ENCODE measurements around the gene PTPRU. TPM values are rescaled to one million over a fixed set of nuclear protein-coding genes. Genes with fewer than 3 reads are reported as not detected.

Gene PTPRU
- total and polyA plus RNA-seq, 2 of the 8 experiments (the other 6 are each of a cell fraction or from before 2014, with no cell fraction given): 33.8 to 41.8 TPM

DNA sequence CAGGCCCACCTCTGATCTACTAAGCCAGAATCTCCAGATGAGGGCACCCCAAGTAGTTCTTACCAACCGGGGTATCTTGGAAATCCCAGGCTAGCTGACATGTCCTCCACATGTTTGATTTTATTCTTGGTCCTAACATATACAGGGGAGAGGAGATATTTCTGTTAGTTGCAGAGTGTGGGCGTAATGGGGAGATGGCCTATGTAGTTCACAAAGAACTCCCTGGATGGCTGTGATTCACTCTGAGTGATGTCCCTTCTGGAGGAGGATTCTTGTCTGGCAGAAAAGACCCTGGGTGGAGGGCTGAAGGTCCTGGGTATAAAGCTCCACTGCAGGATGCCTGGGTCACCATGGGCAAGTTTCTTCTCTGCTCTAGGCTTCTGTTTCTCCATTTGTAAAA lies 18.7 kb upstream of the PTPRU start:
- Histone ChIP-seq H2BK120ac (replicated peaks; ENCODE audit: low read depth, low read length) (no peak overlapping the region), H3K27ac (ENCODE audit: low read depth, low read length) (no peak overlapping the region), H3K4me1 (replicated peaks in 1 of 4; ENCODE audit: control insufficient read depth in 3 of 4, insufficient read depth in 4 of 4, low read length in 3 of 4) (peaks cover 0 to 4% (median 1%) of the 10 kb centered on the region in 4 experiments; a peak in 2 of 7 replicates), H3K79me2 (ENCODE audit: control insufficient read depth in 1 of 2, insufficient read depth in 2 of 2, low read length in 2 of 2) (no peaks in the 10 kb centered on the region), H2AK5ac (ENCODE audit: low read depth, low read length) (no peak overlapping the region), H3K23ac (ENCODE audit: insufficient read length) (no peak overlapping the region), H4K5ac (ENCODE audit: insufficient read length, low read depth, low read length) (no peak overlapping the region), H3K36me3 (ENCODE audit: control insufficient read depth in 2 of 4, insufficient read depth in 4 of 4, low read length in 3 of 4) (peaks cover 8 to 27% (median 21%) of the 10 kb centered on the region in 4 experiments; a peak in 7 of 8 replicates), H2BK20ac (ENCODE audit: low read length) (no peak overlapping the region), H3K4ac (replicated peaks; ENCODE audit: insufficient read length, low read depth, low read length) (no peak overlapping the region), H3K56ac (replicated peaks; ENCODE audit: insufficient read length, low read depth, low read length) (no peak overlapping the region), H2BK15ac (ENCODE audit: low read length) (no peak overlapping the region), H4K8ac (ENCODE audit: extremely low read depth, insufficient read depth, low read length) (no peak overlapping the region), H3K23me2 (ENCODE audit: low read depth, low read length) (no peaks in the 10 kb centered on the region), H3K4me3 (ENCODE audit: extremely low read depth in 1 of 4, insufficient read depth in 2 of 4, low read depth in 3 of 4, low read length in 4 of 4) (no peak overlapping the region), H3K9me3 (ENCODE audit: insufficient read depth in 2 of 2, low read depth in 1 of 2, low read length in 1 of 2) (no peaks in the 10 kb centered on the region), H3K18ac (ENCODE audit: extremely low read depth, low read length) (no peak overlapping the region), H2AFZ (ENCODE audit: low read length) (no peak overlapping the region), H3K14ac (ENCODE audit: insufficient read length) (no peak overlapping the region), H2BK5ac (ENCODE audit: low read depth, low read length) (no peak overlapping the region), H3K79me1 (ENCODE audit: low read depth, low read length) (0 out of 2 replicates have a peak, but pooled peaks cover 2% of the 10 kb centered on the region), H3K9ac (replicated peaks in 1 of 4; ENCODE audit: extremely low read depth in 1 of 4, low read depth in 3 of 4, low read length in 3 of 4) (no peak overlapping the region), H3K27me3 (replicated peaks in 1 of 4; ENCODE audit: control insufficient read depth in 3 of 4, extremely low read depth in 1 of 4, insufficient read depth in 3 of 4, low read length in 3 of 4) (no peaks in the 10 kb centered on the region), H4K91ac (replicated peaks; ENCODE audit: insufficient read length, low read length) (no peak overlapping the region), H2BK12ac (ENCODE audit: low read depth, low read length) (0 out of 2 replicates have a peak overlapping the region, but pooled peaks have one; percentile 21), H3K4me2 (ENCODE audit: insufficient read depth in 1 of 2, low read depth in 2 of 2, low read length in 2 of 2) (no peak overlapping the region), H4K20me1 (replicated peaks in 1 of 2; ENCODE audit: control insufficient read depth in 1 of 2, insufficient read depth in 2 of 2, low read length in 2 of 2) (peaks cover 1 to 2% of the 10 kb centered on the region in 2 experiments)
- WGBS, 2 experiments (ENCODE audit: extremely low coverage in 1 of 2, insufficient coverage in 1 of 2, insufficient read length in 1 of 2, insufficient replicate concordance in 2 of 2, low coverage in 1 of 2, low lambda C conversion rate in 2 of 2, missing lambda C conversion rate in 1 of 2): 100% methylated on average over 2 of the region's 2 CpGs; no CpG with 5 or more reads in 1 of the 2 experiments
- FAIRE-seq (no peak), DNase-seq (ENCODE audit: low read depth in 1 of 2, low spot score in 2 of 2) (no peak)
- TF ChIP-seq GTF2F1 (IDR thresholded peaks at IDR 0.05; ENCODE audit: borderline replicate concordance, low read depth, low read length): no peak
- TF ChIP-seq HDAC6 (IDR thresholded peaks at IDR 0.05; ENCODE audit: low read depth, low read length): no peak
- TF ChIP-seq TEAD4 (IDR thresholded peaks at IDR 0.05; ENCODE audit: low read depth, low read length): no peak
- TF ChIP-seq SP4 (IDR thresholded peaks at IDR 0.05; ENCODE audit: low read length): no peak
- no peak for TF ChIP-seq SIX5 (IDR thresholded peaks at IDR 0.05; ENCODE audit: low read depth, low read length)
- TF ChIP-seq POLR2AphosphoS5 (IDR thresholded peaks at IDR 0.05; ENCODE audit: low read depth, low read length): no peak
- ChIA-PET POLR2A (ENCODE audit: partially characterized antibody) (interaction anchor here (0.9 kb wide), 1 partner anchor 10 kb away, joined by 3 read pairs; no protein-coding TSS in a partner anchor), CTCF (ENCODE audit: partially characterized antibody) (interaction anchor here (1.0 to 1.7 kb wide), 3 partner anchors 9 to 15 kb away, joined by 3 to 5 read pairs (median 4); no protein-coding TSS in a partner anchor)

Data from H1 (cell line).